ENCODE data around the gene RIPK1. TPM values are rescaled to one million over a fixed set of nuclear protein-coding genes. Genes with fewer than 3 reads are reported as not detected.

The RIPK1 gene
- total RNA-seq, 1 experiment from 2014 or later, result 11.6 TPM

DNA sequence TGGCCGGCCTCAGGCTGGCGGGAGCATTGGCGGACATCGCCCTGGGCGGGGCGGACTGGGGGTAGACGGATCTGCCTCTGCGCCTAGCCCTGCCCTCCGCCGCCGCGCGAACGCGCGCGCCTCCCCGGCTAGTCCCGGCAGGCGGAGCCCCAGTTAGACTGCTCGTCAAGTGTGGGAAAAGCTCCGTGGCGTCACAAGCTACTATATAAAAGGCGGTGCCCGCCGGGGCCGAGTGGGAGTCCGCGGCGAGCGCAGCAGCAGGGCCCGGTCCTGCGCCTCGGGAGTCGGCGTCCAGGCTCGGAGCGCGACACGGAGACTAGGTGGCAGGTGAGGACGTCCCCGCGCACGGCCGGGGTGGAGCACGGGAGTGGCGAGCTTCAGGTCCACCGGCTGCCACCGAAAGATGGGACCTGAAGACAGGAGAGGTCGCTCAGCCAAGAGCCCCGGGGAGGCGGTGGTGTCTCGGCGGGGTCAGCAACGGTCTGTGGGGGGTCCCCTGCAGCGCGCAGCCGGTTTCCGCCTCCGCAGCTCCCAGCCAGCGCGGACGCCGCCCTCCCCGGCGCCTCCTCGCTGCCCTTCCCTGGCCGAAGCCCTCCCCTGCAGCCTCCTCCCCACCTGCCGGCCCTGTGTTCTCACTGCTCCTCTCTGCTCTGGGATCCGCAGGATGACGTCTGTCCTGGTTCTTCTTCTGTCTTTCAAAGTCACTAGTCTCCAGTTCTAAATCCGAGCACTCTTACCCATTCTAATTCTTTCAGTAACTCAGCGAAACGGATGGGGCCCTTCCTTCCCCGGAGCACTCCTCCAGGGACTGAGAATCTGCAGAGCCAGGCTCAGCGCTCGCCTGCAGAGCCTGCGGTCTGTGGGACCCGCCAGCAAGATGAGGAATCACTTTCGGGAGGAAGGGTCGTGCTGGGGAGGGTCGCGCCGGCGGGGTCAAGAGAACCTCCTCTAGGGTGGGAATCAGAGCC is 4.3 kb upstream of the RIPK1 start:
- intact Hi-C loops (cut with micrococcal nuclease; ENCODE audit: unreplicated experiment), result loop anchor here (10.0 kb wide), 1 partner anchor 219 kb away; the partner anchor contains the start of gene SERPINB1
- peak overlapping the region; percentile 80 for H3K4me3 Mint-ChIP-seq (ENCODE audit: low read depth, unreplicated experiment)
- H3K4me1 Mint-ChIP-seq (ENCODE audit: low read depth, unreplicated experiment), result no peaks in the 10 kb centered on the region
- peak overlapping the region; percentile 65 for H3K27ac Mint-ChIP-seq (ENCODE audit: unreplicated experiment)
- DNase-seq, result peak; percentile 83
- no peaks in the 10 kb centered on the region for H3K9me3 Mint-ChIP-seq (ENCODE audit: low read depth, unreplicated experiment)
- TF ChIP-seq, protein P1, sequence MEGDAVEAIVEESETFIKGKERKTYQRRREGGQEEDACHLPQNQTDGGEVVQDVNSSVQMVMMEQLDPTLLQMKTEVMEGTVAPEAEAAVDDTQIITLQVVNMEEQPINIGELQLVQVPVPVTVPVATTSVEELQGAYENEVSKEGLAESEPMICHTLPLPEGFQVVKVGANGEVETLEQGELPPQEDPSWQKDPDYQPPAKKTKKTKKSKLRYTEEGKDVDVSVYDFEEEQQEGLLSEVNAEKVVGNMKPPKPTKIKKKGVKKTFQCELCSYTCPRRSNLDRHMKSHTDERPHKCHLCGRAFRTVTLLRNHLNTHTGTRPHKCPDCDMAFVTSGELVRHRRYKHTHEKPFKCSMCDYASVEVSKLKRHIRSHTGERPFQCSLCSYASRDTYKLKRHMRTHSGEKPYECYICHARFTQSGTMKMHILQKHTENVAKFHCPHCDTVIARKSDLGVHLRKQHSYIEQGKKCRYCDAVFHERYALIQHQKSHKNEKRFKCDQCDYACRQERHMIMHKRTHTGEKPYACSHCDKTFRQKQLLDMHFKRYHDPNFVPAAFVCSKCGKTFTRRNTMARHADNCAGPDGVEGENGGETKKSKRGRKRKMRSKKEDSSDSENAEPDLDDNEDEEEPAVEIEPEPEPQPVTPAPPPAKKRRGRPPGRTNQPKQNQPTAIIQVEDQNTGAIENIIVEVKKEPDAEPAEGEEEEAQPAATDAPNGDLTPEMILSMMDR (IDR thresholded peaks at IDR 0.05; ENCODE audit: unreplicated experiment), result no peak
- BruUV-seq (replicated peaks), result no TSS peak
- H3K36me3 Mint-ChIP-seq (ENCODE audit: insufficient read depth, unreplicated experiment), result peaks cover 24% of the 10 kb centered on the region
- CTCF ChIA-PET, result interaction anchor here (0.6 kb wide), 1 partner anchor 218 kb away, joined by 3 read pairs; no protein-coding TSS in a partner anchor
- H3K27me3 Mint-ChIP-seq (ENCODE audit: unreplicated experiment), result peaks cover 3% of the 10 kb centered on the region

DNA sequence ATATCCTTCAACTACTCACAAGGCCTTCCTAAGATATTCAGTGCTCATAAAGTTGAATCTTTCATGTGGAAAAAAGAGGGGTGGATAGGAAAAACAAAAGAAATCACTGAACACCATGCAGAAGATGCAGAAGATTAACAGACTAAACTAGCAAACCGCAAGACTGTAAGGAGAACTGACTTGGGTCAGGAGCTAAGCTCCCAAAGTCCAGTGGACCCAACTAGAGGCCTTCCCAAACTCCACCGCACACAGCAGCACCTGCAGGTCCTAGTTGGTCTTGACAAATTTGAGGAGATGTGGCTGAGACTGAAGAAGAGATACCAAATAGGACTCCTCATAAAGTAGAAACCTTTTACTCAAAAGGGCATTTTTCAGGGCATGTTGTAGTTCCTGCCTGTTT is 3.3 kb downstream of the RIPK1 start:
- Mint-ChIP-seq H3K4me3 (ENCODE audit: low read depth, unreplicated experiment) (no peak overlapping the region), H3K27ac (ENCODE audit: unreplicated experiment) (no peak overlapping the region), H3K36me3 (ENCODE audit: insufficient read depth, unreplicated experiment) (peaks cover 22% of the 10 kb centered on the region), H3K27me3 (ENCODE audit: unreplicated experiment) (no peaks in the 10 kb centered on the region), H3K4me1 (ENCODE audit: low read depth, unreplicated experiment) (peaks cover 9% of the 10 kb centered on the region), H3K9me3 (ENCODE audit: low read depth, unreplicated experiment) (no peaks in the 10 kb centered on the region)
- TF ChIP-seq, protein P1 (IDR thresholded peaks at IDR 0.05; ENCODE audit: unreplicated experiment), result no peak
- no TSS peak for BruUV-seq (replicated peaks)
- CTCF ChIA-PET, result no interaction called here
- intact Hi-C loops (cut with micrococcal nuclease; ENCODE audit: unreplicated experiment), result no loop called here
- DNase-seq, result no peak

DNA sequence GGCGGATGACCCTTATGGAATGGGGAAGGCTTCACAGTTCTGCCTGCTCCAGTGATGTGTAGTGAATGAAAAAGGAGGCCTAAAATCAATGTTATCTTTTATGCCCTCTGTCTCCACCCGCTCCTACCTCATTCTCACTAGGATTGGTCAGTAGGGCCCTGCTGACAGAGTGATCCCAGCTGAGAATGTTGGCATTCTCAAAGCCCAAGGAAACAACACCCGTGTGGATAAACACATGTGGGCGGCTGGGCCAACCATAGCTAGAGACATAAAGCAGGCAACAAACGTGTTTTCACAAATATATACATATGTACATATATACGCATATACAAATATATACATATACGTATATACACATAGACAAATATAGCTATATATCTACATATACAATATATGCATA is 4.5 kb downstream of the RIPK1 start:
- no peak for DNase-seq
- Mint-ChIP-seq H3K9me3 (ENCODE audit: low read depth, unreplicated experiment) (no peaks in the 10 kb centered on the region), H3K27ac (ENCODE audit: unreplicated experiment) (no peak overlapping the region), H3K36me3 (ENCODE audit: insufficient read depth, unreplicated experiment) (peaks cover 22% of the 10 kb centered on the region), H3K27me3 (ENCODE audit: unreplicated experiment) (no peaks in the 10 kb centered on the region), H3K4me1 (ENCODE audit: low read depth, unreplicated experiment) (peaks cover 9% of the 10 kb centered on the region), H3K4me3 (ENCODE audit: low read depth, unreplicated experiment) (no peak overlapping the region)
- CTCF ChIA-PET, result no interaction called here
- no TSS peak for BruUV-seq (replicated peaks)
- intact Hi-C loops (cut with micrococcal nuclease; ENCODE audit: unreplicated experiment), result no loop called here
- TF ChIP-seq, protein P1 (IDR thresholded peaks at IDR 0.05; ENCODE audit: unreplicated experiment), result no peak

DNA sequence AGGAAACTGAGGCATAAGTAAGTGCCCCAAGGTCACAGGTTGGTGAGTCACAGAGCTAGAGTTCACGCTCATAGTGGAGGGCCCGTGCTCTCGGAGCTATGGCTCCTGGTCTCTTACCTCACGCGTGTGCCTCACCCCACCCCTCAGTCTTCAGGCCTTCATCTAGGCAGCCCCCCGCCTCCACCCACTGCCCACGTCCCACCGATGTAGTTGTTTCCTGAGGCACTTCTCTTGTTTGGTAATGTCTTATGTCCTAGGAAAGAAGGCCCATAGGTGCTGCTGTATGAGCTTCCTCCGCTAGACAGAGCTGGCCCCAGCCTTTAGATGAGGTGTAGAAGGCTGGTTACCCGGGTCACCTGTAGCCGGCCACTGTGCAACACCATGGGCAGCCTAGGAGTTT is 5.1 kb downstream of the RIPK1 start:
- Mint-ChIP-seq H3K27ac (ENCODE audit: unreplicated experiment) (no peak overlapping the region), H3K4me3 (ENCODE audit: low read depth, unreplicated experiment) (no peak overlapping the region), H3K36me3 (ENCODE audit: insufficient read depth, unreplicated experiment) (peaks cover 16% of the 10 kb centered on the region), H3K9me3 (ENCODE audit: low read depth, unreplicated experiment) (no peaks in the 10 kb centered on the region), H3K27me3 (ENCODE audit: unreplicated experiment) (no peaks in the 10 kb centered on the region), H3K4me1 (ENCODE audit: low read depth, unreplicated experiment) (peaks cover 9% of the 10 kb centered on the region)
- CTCF ChIA-PET, result no interaction called here
- BruUV-seq (replicated peaks), result no TSS peak
- TF ChIP-seq, protein P1 (IDR thresholded peaks at IDR 0.05; ENCODE audit: unreplicated experiment), result no peak
- intact Hi-C loops (cut with micrococcal nuclease; ENCODE audit: unreplicated experiment), result no loop called here
- no peak for DNase-seq

All from Calu3 (cell line).